Naive thymus-derived CD4-positive, alpha-beta T cell (primary cell): ENCODE results near the gene SH3D21. TPM values are rescaled to one million over a fixed set of nuclear protein-coding genes. Genes with fewer than 3 reads are reported as not detected.

ENCODE experiments used
- ATAC-seq: fragments of 150-1000 bp; cut with Tn5 transposase; 2 replicates; pipeline ENCODE4 v1.10.0; 2021; ENCODE audit warnings: mild to moderate bottlenecking, moderate library complexity
- CTCF ChIA-PET: fragments of 350-600 bp; sonication (Branson Sonifier 250); formaldehyde crosslinking; loops from one replicate; lab custom pipeline; 2021; ENCODE audit warnings: antibody characterized with exemption; lab: Charles Lee
- POLR2A ChIA-PET: fragments of 350-600 bp; sonication (Branson Sonifier 250); formaldehyde crosslinking; loops from one replicate; lab custom pipeline; 2021; ENCODE audit warnings: antibody characterized with exemption, inconsistent platforms; lab: Charles Lee
- DNase-seq, 9 donors: peaks; one replicate each; pipeline versions ENCODE4 v3.0.0 to v3.0.0-alpha.2; 2020 to 2022; ENCODE audit warnings: mixed read lengths in 1 of 9
- H3K27ac ChIP-seq: one replicate; pipeline ENCODE4 v1.7.0; 2013; ENCODE audit warnings: mild to moderate bottlenecking, low read depth, low read length, moderate library complexity
- H3K27me3 ChIP-seq, 2 donors: one replicate each; pipeline ENCODE4 v1.7.0; 2013; ENCODE audit warnings: low read length in 2 of 2, mild to moderate bottlenecking in 2 of 2, moderate library complexity in 2 of 2; ENCODE audit not compliant: control insufficient read depth in 2 of 2, insufficient read depth in 2 of 2
- H3K36me3 ChIP-seq, 3 experiments: 1 replicate in 2 of 3; 2 replicates in 1 of 3; pipeline ENCODE4 v1.7.0; 2013; ENCODE audit warnings: low read length in 3 of 3, mild to moderate bottlenecking in 3 of 3, moderate library complexity in 1 of 3; ENCODE audit not compliant: insufficient read depth in 3 of 3, control insufficient read depth in 2 of 3
- H3K4me1 ChIP-seq, 2 donors: one replicate each; pipeline ENCODE4 v1.7.0; 2013; ENCODE audit warnings: low read length in 2 of 2, mild to moderate bottlenecking in 2 of 2, moderate library complexity in 1 of 2; ENCODE audit not compliant: control insufficient read depth in 2 of 2, insufficient read depth in 2 of 2
- H3K4me3 ChIP-seq: 2 replicates; pipeline ENCODE4 v1.7.0; 2013; ENCODE audit warnings: mild to moderate bottlenecking, low read length
- H3K9me3 ChIP-seq, 3 experiments: 1 replicate in 2 of 3; 2 replicates in 1 of 3; pipeline ENCODE4 v1.7.0; 2013; ENCODE audit warnings: low read length in 3 of 3; ENCODE audit not compliant: control insufficient read depth in 2 of 3
- H3K27ac Mint-ChIP-seq, 9 donors: one replicate each; pipeline ENCODE4 v1.8.0; 2020 to 2022; ENCODE audit warnings: mixed read lengths in 9 of 9, mild to moderate bottlenecking in 8 of 9, moderate library complexity in 5 of 9, inconsistent platforms in 2 of 9
- H3K27me3 Mint-ChIP-seq, 5 donors: one replicate each; pipeline ENCODE4 v1.8.0; 2021 to 2022; ENCODE audit warnings: mixed read lengths in 5 of 5, mild to moderate bottlenecking in 1 of 5
- H3K36me3 Mint-ChIP-seq, 5 donors: one replicate each; pipeline ENCODE4 v1.8.0; 2020 to 2022; ENCODE audit warnings: mixed read lengths in 5 of 5, mild to moderate bottlenecking in 3 of 5, inconsistent platforms in 1 of 5
- H3K4me1 Mint-ChIP-seq, 7 donors: one replicate each; pipeline ENCODE4 v1.8.0; 2020 to 2022; ENCODE audit warnings: mixed read lengths in 7 of 7, mild to moderate bottlenecking in 3 of 7, inconsistent platforms in 1 of 7
- H3K4me3 Mint-ChIP-seq, 10 donors: one replicate each; pipeline ENCODE4 v1.8.0; 2020 to 2022; ENCODE audit warnings: mild to moderate bottlenecking in 10 of 10, mixed read lengths in 10 of 10, moderate library complexity in 6 of 10, inconsistent platforms in 2 of 10
- H3K9me3 Mint-ChIP-seq, 11 donors: one replicate each; pipeline ENCODE4 v1.8.0; 2020 to 2022; ENCODE audit warnings: mixed read lengths in 11 of 11, mild to moderate bottlenecking in 4 of 11, inconsistent platforms in 1 of 11, moderate library complexity in 1 of 11
- intact Hi-C, 2 donors: fragments of 100-400 bp; cut with micrococcal nuclease; formaldehyde crosslinking; loops; one replicate each; pipeline ENCODE4 v1.15.1; 2023
- polyA plus RNA-seq, 2 donors: library from polyadenylated mRNA; unstranded; fragments of 300-500 nt; fragmentation: Illumina TruSeq; gene quantifications; one replicate each; pipeline ENCODE4 v1.2.3, GENCODE V29; 2021
- total RNA-seq, 6 experiments: library from RNA in 5 of 6; stranded (reverse) in 5 of 6; gene quantifications; 1 replicate in 5 of 6; 2 replicates in 1 of 6; pipeline ENCODE4 v1.2.3 and lab custom pipeline; 2021 to 2026

The SH3D21 gene
- total and polyA plus RNA-seq, 7 experiments from 2014 or later, result 0.17 to 21.7 (median 3.0) TPM

DNA sequence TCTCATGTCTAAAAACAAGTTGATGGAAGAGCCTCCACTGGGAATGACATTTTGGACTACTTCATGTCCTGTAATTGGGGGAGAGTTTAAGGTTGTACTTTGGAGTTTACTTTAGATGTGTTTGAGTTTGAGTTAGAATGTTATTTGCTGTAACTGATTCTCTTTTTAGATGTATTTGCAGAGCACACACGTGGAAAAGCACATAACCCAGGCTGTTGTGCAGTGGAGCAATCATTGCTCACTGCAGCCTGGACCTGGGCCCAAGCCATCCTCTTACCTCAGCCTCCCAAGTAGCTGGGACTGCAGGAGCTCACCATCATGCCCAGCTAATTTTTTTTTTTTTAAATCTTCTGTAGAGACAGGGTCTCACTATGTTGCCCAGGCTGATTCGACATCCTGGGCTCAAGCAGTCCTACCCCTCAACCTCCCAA, 36.7 kb upstream of the SH3D21 start:
- peaks cover 7 to 33% (median 19%) of the 10 kb centered on the region in 7 donors for H3K4me1 Mint-ChIP-seq
- ChIA-PET POLR2A (interaction anchor here (0.6 to 1.7 kb wide), 4 partner anchors 9 to 185 kb away, joined by 3 to 4 read pairs (median 3); partner anchors contain the start of genes TEKT2 and TRAPPC3), CTCF (interaction anchor here (1.4 kb wide), 1 partner anchor 16 kb away, joined by 3 read pairs; no protein-coding TSS in a partner anchor)
- peaks cover 0 to 24% (median 7%) of the 10 kb centered on the region in 5 donors for H3K36me3 Mint-ChIP-seq
- no peaks in the 10 kb centered on the region for H3K27me3 ChIP-seq
- no peak for DNase-seq
- no peak overlapping the region for H3K27ac ChIP-seq
- no peaks in the 10 kb centered on the region for H3K9me3 Mint-ChIP-seq
- H3K4me3 Mint-ChIP-seq, result no peak overlapping the region
- no peak for ATAC-seq
- H3K27me3 Mint-ChIP-seq, result no peaks in the 10 kb centered on the region
- no peaks in the 10 kb centered on the region for H3K9me3 ChIP-seq
- peak overlapping the region in 4 of 9 donors; percentile 14 to 81 (median 50) for H3K27ac Mint-ChIP-seq
- intact Hi-C loops, result no loop called here
- H3K36me3 ChIP-seq, result peaks cover 0 to 43% (median 6%) of the 10 kb centered on the region in 3 experiments
- H3K4me1 ChIP-seq, result no peaks in the 10 kb centered on the region
- no peak overlapping the region for H3K4me3 ChIP-seq

DNA sequence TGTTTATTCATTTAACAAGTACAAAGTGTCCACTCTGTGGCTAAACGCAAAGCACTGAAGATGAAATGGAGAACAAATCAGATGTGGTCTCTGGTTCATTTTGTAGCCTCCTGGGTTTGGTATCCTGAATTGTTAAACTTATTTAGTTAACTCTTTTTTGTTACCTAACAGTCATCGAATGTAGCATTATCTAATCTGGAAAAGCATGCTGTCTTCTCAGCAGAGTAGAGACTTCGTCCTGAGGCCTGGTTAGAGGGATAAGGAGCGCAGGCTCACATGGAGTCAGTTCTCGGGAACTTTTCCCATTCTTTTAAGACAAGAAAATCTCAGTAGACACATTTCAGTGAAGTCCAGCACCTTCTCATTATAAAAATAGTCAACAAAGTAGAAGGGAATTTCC, 33.1 kb upstream of the SH3D21 start:
- DNase-seq (no peak), ATAC-seq (no peak)
- POLR2A ChIA-PET, result interaction anchor here (1.6 kb wide), 1 partner anchor 66 kb away, joined by 3 read pairs; no protein-coding TSS in a partner anchor
- no peaks in the 10 kb centered on the region for H3K27me3 ChIP-seq
- peaks cover 0 to 34% (median 6%) of the 10 kb centered on the region in 3 experiments for H3K36me3 ChIP-seq
- no peak overlapping the region for H3K4me3 Mint-ChIP-seq
- H3K27ac Mint-ChIP-seq, result peak overlapping the region in 5 of 9 donors; percentile 13 to 49 (median 45)
- CTCF ChIA-PET, result interaction anchor here (1.9 kb wide), 1 partner anchor 13 kb away, joined by 5 read pairs; no protein-coding TSS in a partner anchor
- H3K9me3 ChIP-seq, result no peaks in the 10 kb centered on the region
- H3K27ac ChIP-seq, result no peak overlapping the region
- intact Hi-C loops, result no loop called here
- no peaks in the 10 kb centered on the region for H3K27me3 Mint-ChIP-seq
- peaks cover 0 to 23% (median 7%) of the 10 kb centered on the region in 5 donors for H3K36me3 Mint-ChIP-seq
- no peaks in the 10 kb centered on the region for H3K4me1 ChIP-seq
- peaks cover 7 to 26% (median 20%) of the 10 kb centered on the region in 7 donors for H3K4me1 Mint-ChIP-seq
- no peak overlapping the region for H3K4me3 ChIP-seq
- H3K9me3 Mint-ChIP-seq, result no peaks in the 10 kb centered on the region

DNA sequence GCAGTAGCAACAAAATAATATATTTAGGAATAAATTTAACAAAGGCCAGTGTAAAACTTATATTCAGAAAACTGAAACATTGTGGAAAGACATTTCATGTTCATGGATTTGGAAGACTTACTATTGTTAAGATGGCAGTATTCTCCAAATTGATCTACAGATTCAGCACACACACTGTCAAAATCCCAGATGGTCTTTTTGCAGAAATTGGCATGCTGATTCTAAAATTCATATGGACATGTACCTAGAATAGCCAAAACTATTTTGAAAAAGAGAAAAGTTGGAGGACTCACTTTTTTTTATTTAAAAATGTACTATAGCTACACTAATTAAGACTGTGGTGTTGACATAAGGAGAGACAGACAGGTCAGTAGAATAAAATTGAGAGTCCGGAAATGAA, 32.0 kb upstream of the SH3D21 start:
- no peaks in the 10 kb centered on the region for H3K27me3 ChIP-seq
- ChIA-PET CTCF (interaction anchor here (0.6 to 1.9 kb wide), 3 partner anchors 11 to 516 kb away, joined by 3 to 5 read pairs (median 5); no protein-coding TSS in a partner anchor), POLR2A (interaction anchor here (0.6 to 1.6 kb wide), 3 partner anchors 12 to 64 kb away, joined by 3 read pairs; partner anchors contain the start of gene EVA1B)
- H3K27ac ChIP-seq, result no peak overlapping the region
- Mint-ChIP-seq H3K27ac (peak overlapping the region in 3 of 9 donors; percentile 9 to 54 (median 17)), H3K27me3 (no peaks in the 10 kb centered on the region), H3K4me3 (no peak overlapping the region), H3K36me3 (peaks cover 0 to 20% (median 7%) of the 10 kb centered on the region in 5 donors), H3K4me1 (peaks cover 5 to 25% (median 20%) of the 10 kb centered on the region in 7 donors), H3K9me3 (no peaks in the 10 kb centered on the region)
- H3K4me3 ChIP-seq, result no peak overlapping the region
- H3K9me3 ChIP-seq, result no peaks in the 10 kb centered on the region
- H3K4me1 ChIP-seq, result no peaks in the 10 kb centered on the region
- peaks cover 0 to 30% (median 6%) of the 10 kb centered on the region in 3 experiments for H3K36me3 ChIP-seq
- ATAC-seq (no peak), DNase-seq (no peak)
- intact Hi-C loops, result no loop called here

DNA sequence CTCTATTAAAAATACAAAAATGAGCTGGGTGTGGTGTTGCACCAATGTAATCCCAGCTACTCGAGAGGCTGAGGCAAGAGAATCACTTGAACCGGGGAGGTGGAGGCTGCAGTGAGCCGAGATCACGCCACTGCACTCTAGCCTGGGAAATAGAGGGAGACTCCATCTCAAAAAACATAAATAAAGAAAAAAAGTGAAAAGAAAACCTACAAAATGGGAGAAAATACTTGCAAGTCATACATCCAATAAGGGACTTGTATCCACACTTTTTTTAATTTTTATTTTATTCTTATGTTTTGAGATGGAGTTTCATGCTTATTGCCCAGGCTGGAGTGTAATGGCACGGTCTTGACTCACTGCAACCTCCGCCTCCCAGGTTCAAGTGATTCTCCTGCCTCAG, 29.5 kb upstream of the SH3D21 start:
- peaks cover 0 to 13% (median 5%) of the 10 kb centered on the region in 5 donors for H3K36me3 Mint-ChIP-seq
- Histone ChIP-seq H3K4me3 (no peak overlapping the region), H3K9me3 (no peaks in the 10 kb centered on the region), H3K27ac (no peak overlapping the region), H3K36me3 (peaks cover 0 to 16% (median 5%) of the 10 kb centered on the region in 3 experiments), H3K4me1 (no peaks in the 10 kb centered on the region), H3K27me3 (no peaks in the 10 kb centered on the region)
- no peaks in the 10 kb centered on the region for H3K9me3 Mint-ChIP-seq
- DNase-seq (no peak), ATAC-seq (no peak)
- no peaks in the 10 kb centered on the region for H3K27me3 Mint-ChIP-seq
- intact Hi-C loops, result no loop called here
- CTCF ChIA-PET, result no interaction called here
- H3K4me3 Mint-ChIP-seq, result no peak overlapping the region
- peaks cover 6 to 33% (median 25%) of the 10 kb centered on the region in 7 donors for H3K4me1 Mint-ChIP-seq
- POLR2A ChIA-PET, result interaction anchor here (0.6 kb wide), 1 partner anchor 16 kb away, joined by 5 read pairs; no protein-coding TSS in a partner anchor
- peak overlapping the region in 1 of 9 donors; percentile 56 for H3K27ac Mint-ChIP-seq

DNA sequence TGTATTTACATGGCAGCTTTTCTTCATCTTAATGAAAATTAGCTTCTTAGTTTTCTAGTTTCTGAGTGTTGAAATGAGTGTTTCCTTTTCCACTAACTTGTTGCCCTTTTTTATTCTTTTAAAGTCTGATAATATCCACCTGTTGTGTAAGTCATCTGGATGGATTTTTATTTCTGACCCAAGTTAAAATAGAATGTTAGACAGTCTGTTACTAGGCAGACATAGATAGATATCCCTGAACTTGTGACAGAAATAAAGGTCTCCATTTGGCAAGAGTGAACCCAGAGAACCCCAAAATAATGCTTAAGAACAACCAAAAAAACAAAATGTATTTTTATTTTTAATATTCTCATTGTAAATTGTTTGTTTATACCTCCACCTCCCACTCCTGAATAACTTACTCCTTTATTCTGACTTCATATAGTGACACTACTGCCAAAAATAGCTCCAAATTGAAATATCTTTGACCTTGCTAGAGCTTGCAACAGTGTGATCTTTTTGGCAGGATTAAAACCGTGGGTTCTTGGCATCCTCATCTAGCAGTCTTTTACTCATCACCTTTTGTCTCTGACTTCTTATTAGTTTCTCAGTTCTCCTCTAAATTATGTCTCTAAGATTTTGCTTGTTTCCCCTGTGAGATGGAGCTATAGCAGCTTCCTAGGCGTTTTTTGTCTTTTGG, 26.9 kb upstream of the SH3D21 start:
- Histone ChIP-seq H3K36me3 (peaks cover 8 to 18% (median 10%) of the 10 kb centered on the region in 3 experiments), H3K27me3 (no peaks in the 10 kb centered on the region), H3K9me3 (no peaks in the 10 kb centered on the region), H3K27ac (no peak overlapping the region), H3K4me1 (no peaks in the 10 kb centered on the region), H3K4me3 (no peak overlapping the region)
- no peak for DNase-seq
- no peak for ATAC-seq
- H3K27me3 Mint-ChIP-seq, result no peaks in the 10 kb centered on the region
- H3K4me3 Mint-ChIP-seq, result no peak overlapping the region
- peak overlapping the region in 8 of 9 donors; percentile 21 to 94 (median 82) for H3K27ac Mint-ChIP-seq
- intact Hi-C loops, result no loop called here
- H3K9me3 Mint-ChIP-seq, result no peaks in the 10 kb centered on the region
- H3K36me3 Mint-ChIP-seq, result peaks cover 0 to 7% (median 5%) of the 10 kb centered on the region in 5 donors
- POLR2A ChIA-PET, result interaction anchor here (0.5 to 1.2 kb wide), 2 partner anchors 9 to 156 kb away, joined by 4 to 6 read pairs; no protein-coding TSS in a partner anchor
- CTCF ChIA-PET, result interaction anchor here (0.7 to 0.8 kb wide), 2 partner anchors 90 to 234 kb away, joined by 3 read pairs; no protein-coding TSS in a partner anchor
- peaks cover 9 to 27% (median 20%) of the 10 kb centered on the region in 7 donors for H3K4me1 Mint-ChIP-seq

DNA sequence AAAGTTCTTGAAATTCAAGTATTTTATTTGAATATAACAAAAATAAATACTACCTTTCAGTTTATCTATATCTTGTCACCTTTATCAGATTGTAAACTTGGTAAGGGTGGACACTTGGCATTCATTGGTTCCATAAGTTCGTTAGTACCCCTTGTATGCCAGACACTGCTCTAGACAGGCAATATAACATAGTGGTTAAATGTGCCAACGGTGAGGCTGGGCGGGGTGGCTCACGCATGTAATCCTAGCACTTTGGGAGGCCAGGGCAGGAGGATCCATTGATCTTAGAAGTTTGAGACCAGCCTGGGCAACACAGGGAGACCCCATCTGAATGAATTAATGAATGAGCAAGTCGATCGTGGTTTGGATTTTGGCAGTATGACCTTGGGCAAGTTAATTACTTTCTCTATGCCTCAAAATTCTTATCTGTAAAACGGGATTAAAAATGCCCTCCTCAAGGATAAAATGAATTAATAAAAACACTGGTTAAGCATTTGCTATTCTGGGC, 26.3 kb upstream of the SH3D21 start:
- Mint-ChIP-seq H3K36me3 (peaks cover 0 to 7% (median 5%) of the 10 kb centered on the region in 5 donors), H3K4me3 (no peak overlapping the region), H3K9me3 (no peaks in the 10 kb centered on the region), H3K4me1 (peaks cover 9 to 32% (median 20%) of the 10 kb centered on the region in 7 donors), H3K27ac (peak overlapping the region; percentile 26 to 94 (median 81)), H3K27me3 (no peaks in the 10 kb centered on the region)
- Histone ChIP-seq H3K9me3 (no peaks in the 10 kb centered on the region), H3K4me1 (no peaks in the 10 kb centered on the region), H3K27ac (peak overlapping the region; percentile 33), H3K36me3 (peaks cover 8 to 24% (median 10%) of the 10 kb centered on the region in 3 experiments), H3K27me3 (no peaks in the 10 kb centered on the region), H3K4me3 (no peak overlapping the region)
- DNase-seq (no peak), ATAC-seq (no peak)
- intact Hi-C loops, result no loop called here
- CTCF ChIA-PET, result interaction anchor here (0.5 to 0.7 kb wide), 3 partner anchors 40 to 235 kb away, joined by 3 read pairs; no protein-coding TSS in a partner anchor
- POLR2A ChIA-PET, result interaction anchor here (0.5 kb wide), 1 partner anchor 155 kb away, joined by 6 read pairs; no protein-coding TSS in a partner anchor
